Globus pallidus (tissue), 1 donor: ENCODE measurements around the gene FAM118B.
A peak's percentile ranks its signal among the peaks of the same experiment; 100 is the strongest.
"Not testable (repeated sequence)": the region's sequence is repeated elsewhere in the genome, so short reads cannot be mapped to it uniquely, and the experiment has no call there.

Experiments
- DNase-seq: peaks from one replicate; pipeline ENCODE4 v3.0.0-alpha.2; 2015; ENCODE audit warnings: low spot score

FAM118B gene

GRCh38 chr11:126277780-126278179 is 66.2 kb downstream of the FAM118B start:
- DNase-seq = no peak

- DNase-seq = no peak
Observed at GRCh38 chr11:126279191-126279590, 67.6 kb downstream of the FAM118B start.

GRCh38 chr11:126280595-126280994 is 69.0 kb downstream of the FAM118B start:
- no peak for DNase-seq

- DNase-seq = no peak
Observed at GRCh38 chr11:126281245-126281644, 69.7 kb downstream of the FAM118B start.

GRCh38 chr11:126281666-126282175 is 70.1 kb downstream of the FAM118B start:
- no peak for DNase-seq

GRCh38 chr11:126282361-126282735 is 70.8 kb downstream of the FAM118B start:
- peak; percentile 36 for DNase-seq

GRCh38 chr11:126282736-126283591 is 71.4 kb downstream of the FAM118B start, which contains the start of gene TIRAP:
Gene TIRAP (plus strand): TSS chr11:126283093. CDS start chr11:126290895, 7,802 bp downstream.
- peak; percentile 51 for DNase-seq

GRCh38 chr11:126284829-126285228 is 73.2 kb downstream of the FAM118B start:
- DNase-seq = no peak

GRCh38 chr11:126288237-126288636 is 76.7 kb downstream of the FAM118B start:
- no peak for DNase-seq

- no peak for DNase-seq
Observed at GRCh38 chr11:126290887-126291286, 79.3 kb downstream of the FAM118B start.

- DNase-seq = no peak
Observed at GRCh38 chr11:126293726-126294125, 82.1 kb downstream of the FAM118B start.

- no peak for DNase-seq
Observed at GRCh38 chr11:126297004-126297403, 85.4 kb downstream of the FAM118B start.

- DNase-seq = peak; percentile 89
Observed at GRCh38 chr11:126303623-126304456, 92.3 kb downstream of the FAM118B start, which contains the start of gene DCPS. Gene DCPS (plus strand): TSS chr11:126304060. CDS start chr11:126304081, 21 bp downstream.

- peak; percentile 31 for DNase-seq
Observed at GRCh38 chr11:126304457-126305075, 93.0 kb downstream of the FAM118B start.

- DNase-seq = no peak
Observed at GRCh38 chr11:126305699-126306098, 94.1 kb downstream of the FAM118B start.

- DNase-seq = peak; percentile 34
Observed at GRCh38 chr11:126307706-126308105, 96.1 kb downstream of the FAM118B start.

GRCh38 chr11:126308271-126308671 is 96.7 kb downstream of the FAM118B start:
- peak; percentile 88 for DNase-seq

- DNase-seq = not testable (repeated sequence)
Observed at GRCh38 chr11:126308771-126309170, 97.2 kb downstream of the FAM118B start.

- peak; percentile 82 for DNase-seq
Observed at GRCh38 chr11:126310200-126310991, 98.8 kb downstream of the FAM118B start.

GRCh38 chr11:126310992-126311310 is 99.4 kb downstream of the FAM118B start:
- DNase-seq = no peak
